B cell (primary cell): ENCODE data around the gene CDCA7L. TPM values are rescaled to one million over a fixed set of nuclear protein-coding genes. Genes with fewer than 3 reads are reported as not detected.

Experiments
- ATAC-seq: fragments of 200-7000 bp; cut with Tn5 transposase; one replicate; pipeline ENCODE4 v1.10.0; 2021; ENCODE audit warnings: low read depth, mild to moderate bottlenecking, moderate number of reproducible peaks, moderate library complexity
- CTCF ChIA-PET: fragments of 350-600 bp; sonication (Branson Sonifier 250); formaldehyde crosslinking; loops from one replicate; lab custom pipeline; 2021; ENCODE audit warnings: antibody characterized with exemption, inconsistent platforms; lab: Charles Lee
- POLR2A ChIA-PET: fragments of 350-600 bp; sonication (Branson Sonifier 250); formaldehyde crosslinking; loops from one replicate; lab custom pipeline; 2021; ENCODE audit warnings: antibody characterized with exemption; lab: Charles Lee
- DNase-seq: peaks from one replicate; pipeline ENCODE4 v3.0.0; 2013
- H2AFZ ChIP-seq: 2 replicates; pipeline ENCODE4 v1.6.1; 2012; ENCODE audit warnings: mild to moderate bottlenecking, low read depth, low read length; ENCODE audit not compliant: insufficient read depth, poor library complexity, severe bottlenecking
- H3K27ac ChIP-seq, 2 donors: 1 replicate in 1 of 2; 2 replicates in 1 of 2; pipeline ENCODE4 v1.5.1; 2012 to 2013; ENCODE audit warnings: low read length in 2 of 2, mild to moderate bottlenecking in 2 of 2, moderate library complexity in 1 of 2
- H3K27me3 ChIP-seq, 4 experiments: fragments of 200-600 bp in 1 of 4; sonication (generic) in 1 of 4; replicated peaks in 1 of 4; 1 replicate in 2 of 4; 2 replicates in 2 of 4; pipeline versions ENCODE4 v1.6.1 to v1.7.0; 2013 to 2016; ENCODE audit warnings: low read length in 3 of 4, mild to moderate bottlenecking in 2 of 4, mixed read lengths in 1 of 4, moderate library complexity in 1 of 4; ENCODE audit not compliant: insufficient read depth in 4 of 4, control insufficient read depth in 3 of 4; ENCODE audit errors: control extremely low read depth in 1 of 4
- H3K36me3 ChIP-seq, 2 experiments: replicated peaks in 1 of 2; 1 replicate in 1 of 2; 2 replicates in 1 of 2; pipeline versions ENCODE4 v1.6.1 to v1.7.1; 2013; ENCODE audit warnings: low read length in 1 of 2; ENCODE audit not compliant: insufficient read depth in 2 of 2, control insufficient read depth in 1 of 2; ENCODE audit errors: control extremely low read depth in 1 of 2, extremely low read depth in 1 of 2
- H3K4me1 ChIP-seq, 2 donors: fragments of 200-600 bp in 1 of 2; sonication (generic) in 1 of 2; 1 replicate in 1 of 2; 2 replicates in 1 of 2; pipeline versions ENCODE4 v1.5.1 to v1.6.1; 2013 to 2017; ENCODE audit warnings: low read length in 2 of 2; ENCODE audit not compliant: control insufficient read depth in 2 of 2, insufficient read depth in 2 of 2
- H3K4me2 ChIP-seq: replicated peaks from 2 replicates; pipeline ENCODE3; 2012; ENCODE audit warnings: mild to moderate bottlenecking, low read depth, low read length; ENCODE audit not compliant: poor library complexity, severe bottlenecking
- H3K4me3 ChIP-seq, 5 experiments: fragments of 200-600 bp in 1 of 5; sonication (generic) in 1 of 5; 1 replicate in 3 of 5; 2 replicates in 2 of 5; pipeline versions ENCODE4 v1.5.1 to v1.7.0; 2011 to 2016; ENCODE audit warnings: low read length in 4 of 5, mild to moderate bottlenecking in 4 of 5, low read depth in 2 of 5, control low read depth in 1 of 5, moderate library complexity in 1 of 5; ENCODE audit not compliant: insufficient read depth in 1 of 5; ENCODE audit errors: control extremely low read depth in 1 of 5, extremely low read depth in 1 of 5
- H3K79me2 ChIP-seq: fragments of 200-600 bp; sonication (generic); one replicate; pipeline ENCODE4 v1.6.0; 2016; ENCODE audit warnings: low read length; ENCODE audit not compliant: control insufficient read depth, insufficient read depth
- H3K9ac ChIP-seq: fragments of 200-600 bp; sonication (generic); 2 replicates; pipeline ENCODE4 v1.6.1; 2017; ENCODE audit warnings: mild to moderate bottlenecking, low read length, moderate library complexity
- H3K9me3 ChIP-seq, 3 donors: one replicate each; pipeline versions ENCODE4 v1.6.1 to v1.7.1; 2013; ENCODE audit warnings: low read length in 2 of 3; ENCODE audit not compliant: control insufficient read depth in 2 of 3, insufficient read depth in 1 of 3; ENCODE audit errors: control extremely low read depth in 1 of 3
- H4K20me1 ChIP-seq: 2 replicates; pipeline ENCODE4 v1.6.0; 2012; ENCODE audit warnings: mild to moderate bottlenecking, low read length; ENCODE audit not compliant: insufficient read depth, control insufficient read depth, poor library complexity, severe bottlenecking
- H3K27ac Mint-ChIP-seq: one replicate; pipeline ENCODE4 v1.8.0; 2021; ENCODE audit warnings: mixed read lengths
- H3K27me3 Mint-ChIP-seq: one replicate; pipeline ENCODE4 v1.8.0; 2021; ENCODE audit warnings: mixed read lengths
- H3K4me1 Mint-ChIP-seq: one replicate; pipeline ENCODE4 v1.8.0; 2021; ENCODE audit warnings: mixed read lengths
- H3K4me3 Mint-ChIP-seq: one replicate; pipeline ENCODE4 v1.8.0; 2021; ENCODE audit warnings: mixed read lengths
- H3K9me3 Mint-ChIP-seq: one replicate; pipeline ENCODE4 v1.8.0; 2022; ENCODE audit warnings: mixed read lengths; ENCODE audit not compliant: insufficient read depth
- CTCF ChIP-seq: fragments of 200-600 bp; IDR thresholded peaks from one replicate; pipeline ENCODE4 v1.8.0; 2022; ENCODE audit warnings: antibody characterized with exemption, mild to moderate bottlenecking
- EZH2 ChIP-seq: IDR thresholded peaks from 2 replicates; pipeline ENCODE4 v1.6.1; 2012; ENCODE audit warnings: borderline replicate concordance, low read depth, mild to moderate bottlenecking, moderate library complexity, low read length; ENCODE audit not compliant: insufficient read depth, poor library complexity, severe bottlenecking
- WGBS: methylation state at CpG from one replicate; pipeline ENCODE4 v1.1.5; 2013; ENCODE audit warnings: missing lambda C conversion rate; ENCODE audit not compliant: insufficient coverage; 5-methylcytosine and 5-hydroxymethylcytosine counted together
- intact Hi-C: fragments of 100-400 bp; cut with micrococcal nuclease; formaldehyde crosslinking; loops from one replicate; pipeline ENCODE4 v1.10.0; 2022
- polyA plus RNA-seq: library from polyadenylated mRNA; depleted of rRNA; stranded (reverse); fragments of >200 nt; gene quantifications from 2 replicates; pipeline ENCODE4 v1.2.3, GENCODE V29; 2012
- total RNA-seq, 2 donors: library from RNA; stranded (reverse); fragments of 120-200 nt in 1 of 2; gene quantifications; 1 replicate in 1 of 2; 2 replicates in 1 of 2; pipeline versions ENCODE4 v1.2.3 to v1.2.4, GENCODE V29; 2013 to 2022

The CDCA7L gene
- total and polyA plus RNA-seq, 2 donors (not counting 1 experiment from before 2014, with no cell fraction given): 84.0 to 129 TPM

- peaks cover 3% of the 10 kb centered on the region for H3K9me3 Mint-ChIP-seq
- CTCF ChIA-PET: interaction anchor here (1.3 kb wide), 2 partner anchors 16 to 22 kb away, joined by 3 to 5 read pairs; partner anchors contain the start of gene CDCA7L
- H3K4me3 Mint-ChIP-seq: no peak overlapping the region
These were observed 22.0 kb downstream of the CDCA7L start for GRCh38 chr7:21923658-21924057.

GRCh38 chr7:21922605-21923004 is 23.1 kb downstream of the CDCA7L start:
- Mint-ChIP-seq H3K9me3 (no peaks in the 10 kb centered on the region), H3K27me3 (no peaks in the 10 kb centered on the region), H3K27ac (no peak overlapping the region), H3K4me3 (no peak overlapping the region), H3K4me1 (peaks cover 74% of the 10 kb centered on the region)
- intact Hi-C loops: no loop called here
- Histone ChIP-seq H3K4me2 (no peak overlapping the region), H2AFZ (no peak overlapping the region), H3K27me3 (no peaks in the 10 kb centered on the region), H3K9ac (no peak overlapping the region), H3K79me2 (peaks cover 100% of the 10 kb centered on the region), H3K9me3 (peaks cover 0 to under 1% (median 0%) of the 10 kb centered on the region in 3 donors), H3K36me3 (peaks cover 2 to 7% of the 10 kb centered on the region in 2 experiments), H3K4me3 (no peak overlapping the region), H3K4me1 (peaks cover 5 to 45% of the 10 kb centered on the region in 2 donors), H4K20me1 (peaks cover 88% of the 10 kb centered on the region), H3K27ac (peak overlapping the region in 1 of 2 donors; percentile 25)
- DNase-seq (no peak), ATAC-seq (no peak)
- TF ChIP-seq CTCF: no peak
- no peak for TF ChIP-seq EZH2
- CTCF ChIA-PET: no interaction called here
- POLR2A ChIA-PET: no interaction called here
- no CpG with 5 or more reads among the region's 5 CpGs for WGBS

More at GRCh38 chr7:21923658-21924057, 22.0 kb downstream of the CDCA7L start:
- no peak overlapping the region for H3K9ac ChIP-seq
- intact Hi-C loops: loop anchor here (2.0 kb wide), 1 partner anchor 17 kb away; no protein-coding TSS in a partner anchor
- peaks cover 88% of the 10 kb centered on the region for H4K20me1 ChIP-seq
- H3K27ac ChIP-seq: no peak overlapping the region
- H3K27me3 ChIP-seq: no peaks in the 10 kb centered on the region
- H3K36me3 ChIP-seq: peaks cover 2 to 12% of the 10 kb centered on the region in 2 experiments
- H2AFZ ChIP-seq: no peak overlapping the region
- TF ChIP-seq CTCF (no peak), EZH2 (no peak)
- Mint-ChIP-seq H3K27ac (no peak overlapping the region), H3K4me1 (peaks cover 78% of the 10 kb centered on the region), H3K27me3 (no peaks in the 10 kb centered on the region)
- peaks cover 100% of the 10 kb centered on the region for H3K79me2 ChIP-seq
- peaks cover 5 to 45% of the 10 kb centered on the region in 2 donors for H3K4me1 ChIP-seq
- H3K9me3 ChIP-seq: peaks cover 0 to 3% (median 0%) of the 10 kb centered on the region in 3 donors
- no peak overlapping the region for H3K4me2 ChIP-seq
- WGBS: no CpG with 5 or more reads among the region's 2 CpGs
- no peak overlapping the region for H3K4me3 ChIP-seq
- no peak for DNase-seq
- no peak for ATAC-seq
- POLR2A ChIA-PET: no interaction called here
